Upper lobe of left lung (tissue), 4 donors: ENCODE results near the gene SCO2.

Experiments
- CTCF ChIP-seq, 6 experiments: fragments of 450-650 bp in 4 of 6; fragments of 200-600 bp in 2 of 6; sonication (generic) in 2 of 6; IDR thresholded peaks; one replicate each; pipeline ENCODE4 v1.5.1; 2016 to 2019; ENCODE audit warnings: antibody characterized with exemption in 6 of 6
- POLR2A ChIP-seq, 4 donors: fragments of 450-650 bp; IDR thresholded peaks; one replicate each; pipeline ENCODE4 v1.5.1; 2016 to 2017; ENCODE audit warnings: antibody characterized with exemption in 4 of 4, mild to moderate bottlenecking in 2 of 4
- POLR2AphosphoS5 ChIP-seq, 2 donors: sonication (generic); formaldehyde crosslinking; IDR thresholded peaks; one replicate each; pipeline ENCODE4 v1.5.1; 2017; ENCODE audit warnings: antibody characterized with exemption in 2 of 2

- TF ChIP-seq POLR2A (IDR thresholded peaks at IDR 0.05) (no peak), POLR2AphosphoS5 (IDR thresholded peaks at IDR 0.05) (no peak), CTCF (IDR thresholded peaks at IDR 0.05) (no peak)
Measured at GRCh38 chr22:50521710-50522109, 3.7 kb downstream of the SCO2 start.
